T-helper 2 cell treated with Interferon-gamma antibody and Interleukin-4, amounts not matched to agents 5 μg/mL and 100 μg/mL, for 36 hours (primary cell): ENCODE data around the gene CACNA1G.

Experiments used
- DNase-seq: peaks from one replicate; pipeline ENCODE4 v3.0.0; 2021; ENCODE audit warnings: low spot score
- H3K27ac Mint-ChIP-seq: one replicate; pipeline ENCODE4 v1.8.0; 2021; ENCODE audit warnings: mild to moderate bottlenecking, mixed read lengths
- H3K27me3 Mint-ChIP-seq: one replicate; pipeline ENCODE4 v1.8.0; 2021; ENCODE audit warnings: low read depth, mixed read lengths
- H3K36me3 Mint-ChIP-seq: one replicate; pipeline ENCODE4 v1.8.0; 2021; ENCODE audit warnings: low read depth, mixed read lengths
- H3K4me1 Mint-ChIP-seq: one replicate; pipeline ENCODE4 v1.8.0; 2021; ENCODE audit warnings: low read depth, mixed read lengths
- H3K4me3 Mint-ChIP-seq: one replicate; pipeline ENCODE4 v1.8.0; 2022; ENCODE audit warnings: mild to moderate bottlenecking, moderate library complexity, mixed read lengths
- H3K9me3 Mint-ChIP-seq: one replicate; pipeline ENCODE4 v1.8.0; 2021; ENCODE audit warnings: mixed read lengths

The CACNA1G gene

DNA sequence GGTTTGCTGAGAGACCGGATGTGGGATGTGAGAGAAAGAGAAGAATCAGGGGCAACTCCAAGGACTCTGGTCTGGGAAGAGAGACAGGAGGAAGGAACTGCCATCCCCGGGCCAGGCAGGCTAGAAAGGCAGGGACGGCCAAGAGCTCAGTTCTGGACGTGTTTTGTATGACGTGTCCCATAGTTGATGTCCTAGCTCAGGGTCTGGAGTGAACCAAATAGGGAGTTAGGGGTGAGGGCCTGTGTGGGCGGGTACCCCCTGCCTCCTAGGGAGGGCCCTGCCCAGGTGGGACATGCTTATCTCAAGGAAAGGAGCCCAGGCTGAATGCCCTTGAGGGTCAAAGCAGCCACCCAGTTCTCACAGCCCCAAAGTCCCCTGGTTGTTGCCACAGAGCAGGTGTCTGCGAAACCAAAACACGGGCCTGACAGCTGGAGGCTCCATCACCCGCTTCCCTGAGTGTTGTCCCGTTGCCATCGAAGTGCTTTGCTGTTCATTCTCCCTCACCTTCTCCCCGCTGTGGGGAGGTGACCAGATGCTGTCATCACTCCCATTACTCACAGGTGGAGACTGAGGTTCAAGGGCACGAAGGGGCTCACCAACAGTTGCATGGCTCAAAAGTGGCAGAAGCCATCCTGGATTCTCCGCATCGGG is 81.7 kb downstream of the CACNA1G start:
- no peaks in the 10 kb centered on the region for H3K4me1 Mint-ChIP-seq
- peaks cover 29% of the 10 kb centered on the region for H3K27me3 Mint-ChIP-seq
- no peaks in the 10 kb centered on the region for H3K9me3 Mint-ChIP-seq
- no peak overlapping the region for H3K27ac Mint-ChIP-seq
- no peaks in the 10 kb centered on the region for H3K36me3 Mint-ChIP-seq
- no peak overlapping the region for H3K4me3 Mint-ChIP-seq
- DNase-seq: no peak

DNA sequence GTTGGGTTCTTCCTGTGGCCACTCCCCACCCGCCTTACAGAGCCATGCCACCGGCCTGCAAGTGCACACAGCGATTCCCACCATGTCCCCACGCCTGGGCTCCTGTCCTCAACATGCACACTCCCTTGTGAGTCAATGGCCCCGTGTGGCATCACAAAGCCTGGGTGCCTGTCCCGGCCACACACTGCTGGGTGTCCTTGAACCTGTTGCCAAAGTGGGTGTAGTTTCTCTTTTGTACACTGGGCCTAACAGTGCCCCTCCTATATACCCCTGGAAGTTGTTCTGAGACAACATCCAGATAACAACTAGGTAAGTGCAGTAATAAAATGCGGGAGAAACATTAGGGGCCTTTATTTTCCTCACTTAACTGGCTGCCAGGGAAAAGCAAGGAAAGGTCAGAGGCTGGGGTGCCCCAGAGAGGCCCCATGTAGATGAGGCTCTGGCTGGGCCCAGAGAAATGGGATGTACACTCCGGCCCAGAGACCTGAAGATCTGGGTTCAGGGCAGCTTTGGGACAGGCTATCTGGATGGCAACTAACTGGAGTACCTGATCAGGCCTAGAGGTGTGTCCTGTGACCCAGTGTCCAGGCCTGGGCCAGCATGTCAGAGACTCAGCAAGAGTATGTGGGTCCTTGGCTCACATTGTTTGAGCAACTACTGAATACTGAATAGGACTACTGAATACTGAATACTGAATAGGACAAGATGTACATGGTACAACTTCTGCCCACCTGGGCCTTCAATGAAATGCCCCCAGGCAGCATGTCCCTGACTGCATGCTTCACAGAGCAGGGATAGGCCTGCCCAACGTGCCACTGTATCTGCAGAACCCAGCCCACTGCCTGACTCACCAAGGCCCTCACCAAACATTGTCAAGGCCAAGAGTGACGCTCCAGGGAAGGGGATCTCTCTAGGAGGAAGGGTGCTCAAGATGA is 82.5 kb downstream of the CACNA1G start:
- no peaks in the 10 kb centered on the region for H3K36me3 Mint-ChIP-seq
- no peaks in the 10 kb centered on the region for H3K9me3 Mint-ChIP-seq
- no peaks in the 10 kb centered on the region for H3K4me1 Mint-ChIP-seq
- no peak overlapping the region for H3K4me3 Mint-ChIP-seq
- H3K27me3 Mint-ChIP-seq: peaks cover 24% of the 10 kb centered on the region
- no peak for DNase-seq
- H3K27ac Mint-ChIP-seq: no peak overlapping the region

DNA sequence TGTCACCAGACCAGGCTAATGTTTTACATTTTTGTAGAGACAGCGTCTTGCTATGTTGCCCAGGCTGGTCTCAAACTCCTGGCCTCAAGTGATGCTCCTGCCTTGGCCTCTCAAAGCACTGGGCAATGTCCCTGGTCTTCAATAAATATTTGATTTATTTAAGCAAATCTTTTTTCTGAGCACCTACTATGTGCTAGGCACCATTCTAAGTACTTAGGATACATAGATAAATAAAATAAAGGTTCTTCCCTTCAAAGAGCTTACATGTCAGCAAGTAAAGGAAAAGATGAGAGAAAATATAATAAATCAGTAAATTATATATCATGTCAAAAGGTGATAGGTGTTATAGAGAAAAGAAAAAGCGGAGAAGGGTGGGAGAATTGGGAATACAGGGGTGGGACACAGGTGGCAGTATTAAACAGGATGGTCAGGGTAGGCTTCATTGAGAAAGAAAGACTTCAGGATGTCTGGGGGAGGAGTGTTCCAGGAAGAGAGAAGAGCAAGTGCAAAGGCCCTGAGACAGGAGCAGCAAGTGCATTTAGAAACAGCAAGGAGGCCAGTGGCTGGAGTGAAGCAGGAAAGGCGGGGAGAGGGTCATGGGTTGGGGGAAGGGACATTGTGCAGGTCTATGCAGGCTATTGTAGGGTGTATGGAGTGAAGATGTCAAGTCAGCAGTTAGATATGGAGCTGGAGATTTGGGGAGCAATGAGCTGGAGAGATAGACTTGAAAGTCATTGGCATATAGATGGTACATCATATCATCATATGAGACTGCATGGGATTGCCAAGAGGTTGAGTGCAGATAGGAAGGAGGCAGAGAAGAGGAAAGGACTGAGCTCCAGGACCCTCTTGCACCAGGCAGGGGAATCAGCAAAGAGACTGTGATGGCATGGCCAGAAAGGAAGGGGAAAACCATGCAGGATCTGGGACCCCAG is 85.5 kb downstream of the CACNA1G start:
- DNase-seq: no peak

DNA sequence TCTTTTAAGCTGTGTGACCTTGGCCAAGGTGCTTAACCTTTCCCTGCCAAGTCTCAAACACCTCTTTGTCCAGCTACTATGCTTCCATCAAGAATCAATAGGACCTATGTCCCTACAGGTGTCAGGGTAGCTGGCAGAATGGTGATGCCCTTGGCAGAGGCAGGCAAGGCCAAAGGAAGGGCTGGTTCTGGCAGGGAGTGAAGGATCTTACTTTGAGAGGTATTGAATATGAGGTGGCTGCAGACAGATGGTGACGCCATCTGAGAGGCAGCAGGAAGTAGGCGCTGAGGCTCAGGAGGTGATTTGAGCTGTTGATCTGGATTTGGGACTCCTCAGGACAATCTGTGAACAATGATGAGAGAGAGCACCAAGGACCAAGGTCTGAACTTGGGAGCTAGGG is 86.7 kb downstream of the CACNA1G start:
- Mint-ChIP-seq H3K27ac (no peak overlapping the region), H3K36me3 (no peaks in the 10 kb centered on the region), H3K4me3 (no peak overlapping the region), H3K9me3 (peaks cover 6% of the 10 kb centered on the region), H3K27me3 (peaks cover 33% of the 10 kb centered on the region), H3K4me1 (peaks cover 1% of the 10 kb centered on the region)
- DNase-seq: no peak

More for the DNA sequence above, 85.5 kb downstream of the CACNA1G start:
- no peak overlapping the region for H3K4me3 Mint-ChIP-seq
- H3K4me1 Mint-ChIP-seq: peaks cover 1% of the 10 kb centered on the region
- peaks cover 28% of the 10 kb centered on the region for H3K27me3 Mint-ChIP-seq
- no peak overlapping the region for H3K27ac Mint-ChIP-seq
- H3K36me3 Mint-ChIP-seq: no peaks in the 10 kb centered on the region
- H3K9me3 Mint-ChIP-seq: no peaks in the 10 kb centered on the region

DNA sequence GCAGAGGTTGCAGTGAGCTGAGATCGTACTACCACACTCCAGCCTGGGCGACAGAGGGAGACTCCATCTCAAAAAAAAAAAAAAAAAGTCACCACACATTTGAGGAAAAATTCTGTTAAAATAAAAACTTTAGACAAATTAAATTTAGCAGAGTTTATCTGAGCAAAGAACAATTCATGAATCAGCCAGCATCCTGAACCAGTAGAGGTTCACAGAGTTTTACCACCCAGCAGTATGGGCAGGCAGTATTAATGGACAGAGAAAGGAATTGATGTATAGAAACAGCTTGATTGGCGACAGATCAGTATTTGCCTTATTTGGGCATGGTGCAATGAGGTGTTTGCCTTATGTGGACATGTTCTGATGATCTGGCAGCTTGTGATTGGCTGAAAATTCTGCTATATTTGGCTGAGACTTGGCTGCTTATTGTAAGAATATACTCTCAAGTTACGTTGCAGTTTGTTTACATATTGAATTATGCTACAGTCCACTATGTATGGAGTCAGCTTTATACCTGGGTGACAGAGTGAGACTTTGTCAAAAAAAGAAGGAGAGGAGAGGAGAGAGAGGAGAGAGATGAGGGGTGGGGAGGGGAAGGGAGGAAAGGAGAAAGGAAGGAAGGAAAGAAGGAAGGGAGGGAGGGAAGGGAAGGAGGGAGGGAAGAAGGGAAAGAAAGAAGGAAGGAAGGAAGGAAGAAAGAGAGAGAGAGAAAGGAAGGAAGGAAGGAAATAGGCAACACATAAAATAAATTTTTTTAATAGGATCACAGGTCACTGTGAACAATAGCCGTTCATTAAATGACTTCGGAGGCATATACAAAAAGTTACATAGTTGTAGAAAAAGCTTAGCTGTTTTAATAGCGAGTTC is 88.8 kb downstream of the CACNA1G start:
- no peak overlapping the region for H3K27ac Mint-ChIP-seq
- peaks cover 36% of the 10 kb centered on the region for H3K27me3 Mint-ChIP-seq
- H3K9me3 Mint-ChIP-seq: peaks cover 12% of the 10 kb centered on the region
- H3K36me3 Mint-ChIP-seq: no peaks in the 10 kb centered on the region
- H3K4me1 Mint-ChIP-seq: peaks cover 1% of the 10 kb centered on the region
- no peak overlapping the region for H3K4me3 Mint-ChIP-seq
- DNase-seq: no peak

DNA sequence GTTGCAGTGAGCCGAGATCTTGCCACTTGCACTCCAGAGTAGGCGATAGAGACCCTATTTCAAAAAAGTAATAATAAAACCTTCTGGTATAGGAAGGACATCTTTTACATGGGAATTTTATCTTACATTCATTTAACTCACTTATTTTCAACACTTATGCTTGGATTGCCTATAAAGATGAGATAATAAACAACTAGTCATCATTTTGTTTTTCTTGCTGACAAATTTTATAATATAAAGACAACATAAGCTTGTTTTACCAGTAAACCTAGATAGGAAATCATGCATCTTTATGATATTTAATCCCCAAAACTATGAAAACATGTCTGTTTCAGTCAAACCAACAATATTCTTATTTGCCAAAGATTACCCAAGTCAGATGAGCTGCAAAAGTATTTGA is 91.1 kb downstream of the CACNA1G start:
- peaks cover 27% of the 10 kb centered on the region for H3K27me3 Mint-ChIP-seq
- H3K27ac Mint-ChIP-seq: no peak overlapping the region
- no peak for DNase-seq
- H3K9me3 Mint-ChIP-seq: peaks cover 12% of the 10 kb centered on the region
- H3K4me3 Mint-ChIP-seq: no peak overlapping the region
- H3K4me1 Mint-ChIP-seq: peaks cover 1% of the 10 kb centered on the region
- H3K36me3 Mint-ChIP-seq: no peaks in the 10 kb centered on the region

DNA sequence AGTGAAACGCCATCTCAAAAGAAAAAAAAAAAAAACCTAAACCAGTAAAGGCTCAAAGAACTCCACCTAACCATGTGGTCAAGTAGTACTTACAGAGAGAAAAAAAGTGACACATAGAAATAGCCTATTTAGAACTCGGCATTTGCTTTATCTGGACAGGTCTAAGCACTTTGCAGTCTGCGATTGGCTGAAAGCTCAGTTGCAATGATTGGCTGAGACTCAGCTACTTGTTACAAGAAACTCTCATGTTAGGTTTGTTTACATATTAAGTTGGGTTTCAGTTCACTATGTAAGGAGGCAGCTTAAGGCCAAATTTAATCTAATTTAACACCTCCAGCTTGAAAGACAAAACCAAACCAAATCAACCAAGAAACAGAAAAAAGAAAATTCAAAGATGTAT is 93.2 kb downstream of the CACNA1G start:
- no peak overlapping the region for H3K27ac Mint-ChIP-seq
- no peak for DNase-seq
- H3K4me3 Mint-ChIP-seq: no peak overlapping the region
- peaks cover 15% of the 10 kb centered on the region for H3K27me3 Mint-ChIP-seq
- peaks cover 1% of the 10 kb centered on the region for H3K4me1 Mint-ChIP-seq
- no peaks in the 10 kb centered on the region for H3K36me3 Mint-ChIP-seq
- peaks cover 12% of the 10 kb centered on the region for H3K9me3 Mint-ChIP-seq

DNA sequence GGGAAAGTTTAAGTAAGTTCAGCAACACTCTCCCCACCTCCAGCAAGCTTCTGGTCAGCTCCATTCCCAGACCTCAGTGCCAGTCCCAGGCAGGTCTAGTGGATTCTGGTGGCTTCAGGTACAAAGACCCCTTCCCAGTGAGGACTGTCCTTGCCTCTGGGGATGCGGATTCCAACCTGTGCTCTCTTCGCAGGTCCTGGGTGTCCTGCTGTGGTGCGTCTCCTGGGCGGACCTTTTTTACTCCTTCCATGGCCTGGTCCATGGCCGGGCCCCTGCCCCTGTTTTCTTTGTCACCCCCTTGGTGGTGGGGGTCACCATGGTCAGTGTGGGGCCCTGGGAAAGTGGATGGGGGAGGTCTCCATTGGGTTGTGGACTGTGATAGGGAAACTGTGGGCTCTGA is 96.0 kb downstream of the CACNA1G start:
- no peak overlapping the region for H3K27ac Mint-ChIP-seq
- no peaks in the 10 kb centered on the region for H3K36me3 Mint-ChIP-seq
- peaks cover 12% of the 10 kb centered on the region for H3K9me3 Mint-ChIP-seq
- peaks cover 8% of the 10 kb centered on the region for H3K27me3 Mint-ChIP-seq
- H3K4me3 Mint-ChIP-seq: no peak overlapping the region
- H3K4me1 Mint-ChIP-seq: peaks cover 7% of the 10 kb centered on the region
- DNase-seq: no peak

DNA sequence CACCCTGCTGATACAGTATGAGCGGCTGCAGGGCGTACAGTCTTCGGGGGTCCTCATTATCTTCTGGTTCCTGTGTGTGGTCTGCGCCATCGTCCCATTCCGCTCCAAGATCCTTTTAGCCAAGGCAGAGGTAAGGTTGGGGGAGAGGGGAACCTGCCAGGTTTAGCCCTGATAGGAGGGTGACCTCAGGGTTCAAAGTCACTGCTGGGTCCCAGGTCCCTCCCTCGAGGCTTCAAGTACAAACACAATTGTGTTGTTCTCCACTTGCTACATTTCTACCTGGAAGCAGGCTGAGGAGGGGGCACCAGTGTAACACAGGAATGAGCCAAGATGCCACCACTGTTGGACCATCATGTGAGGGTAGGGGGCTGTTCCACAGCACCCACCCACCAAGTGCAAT is 96.5 kb downstream of the CACNA1G start:
- H3K27ac Mint-ChIP-seq: no peak overlapping the region
- H3K9me3 Mint-ChIP-seq: peaks cover 7% of the 10 kb centered on the region
- no peak for DNase-seq
- peaks cover 4% of the 10 kb centered on the region for H3K27me3 Mint-ChIP-seq
- H3K36me3 Mint-ChIP-seq: no peaks in the 10 kb centered on the region
- H3K4me3 Mint-ChIP-seq: no peak overlapping the region
- H3K4me1 Mint-ChIP-seq: peaks cover 13% of the 10 kb centered on the region

DNA sequence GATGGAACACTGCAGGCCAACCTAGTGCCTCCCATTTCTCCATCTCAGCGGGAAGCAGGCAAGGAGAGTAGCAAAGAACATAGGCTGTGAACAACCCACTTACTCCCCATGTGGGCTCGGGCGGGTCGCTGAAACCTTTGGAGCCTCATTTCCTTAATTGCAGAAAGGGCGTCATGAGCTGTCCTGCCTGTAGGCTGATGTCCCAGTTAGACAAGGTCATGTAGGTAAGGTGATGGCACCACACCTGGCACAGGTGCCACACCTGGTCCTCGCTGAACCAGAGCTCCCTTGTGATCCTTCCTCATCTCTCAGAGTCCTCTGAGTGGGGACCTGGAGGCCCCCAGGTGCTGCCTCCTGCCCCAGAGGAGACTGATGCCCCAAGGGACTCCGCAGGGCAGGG is 97.1 kb downstream of the CACNA1G start:
- Mint-ChIP-seq H3K9me3 (peaks cover 6% of the 10 kb centered on the region), H3K27me3 (peaks cover 2% of the 10 kb centered on the region), H3K36me3 (no peaks in the 10 kb centered on the region), H3K4me3 (no peak overlapping the region), H3K27ac (no peak overlapping the region), H3K4me1 (peaks cover 15% of the 10 kb centered on the region)
- DNase-seq: no peak

DNA sequence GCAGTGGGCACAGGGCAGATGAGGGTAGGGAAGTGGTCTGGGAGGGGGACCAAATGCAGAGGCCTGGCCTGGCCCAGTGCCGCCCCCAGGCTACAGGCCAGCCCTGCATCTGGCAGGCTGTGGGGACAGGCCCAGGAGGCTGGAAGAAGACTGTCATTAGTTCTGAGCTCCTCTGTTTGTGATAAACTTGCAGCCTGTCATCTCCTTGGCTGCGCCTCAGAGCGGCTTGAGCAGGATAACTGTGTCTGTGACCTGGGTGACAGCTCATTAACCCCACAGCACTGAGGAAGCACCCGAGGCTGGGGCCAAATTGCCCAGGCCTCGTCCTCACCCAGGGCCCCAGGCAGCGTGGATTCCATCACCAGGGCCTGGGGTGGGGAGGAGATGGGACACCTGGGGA is 98.1 kb downstream of the CACNA1G start:
- Mint-ChIP-seq H3K27me3 (no peaks in the 10 kb centered on the region), H3K36me3 (no peaks in the 10 kb centered on the region), H3K27ac (no peak overlapping the region), H3K4me3 (no peak overlapping the region), H3K4me1 (peaks cover 15% of the 10 kb centered on the region), H3K9me3 (peaks cover 6% of the 10 kb centered on the region)
- DNase-seq: no peak

DNA sequence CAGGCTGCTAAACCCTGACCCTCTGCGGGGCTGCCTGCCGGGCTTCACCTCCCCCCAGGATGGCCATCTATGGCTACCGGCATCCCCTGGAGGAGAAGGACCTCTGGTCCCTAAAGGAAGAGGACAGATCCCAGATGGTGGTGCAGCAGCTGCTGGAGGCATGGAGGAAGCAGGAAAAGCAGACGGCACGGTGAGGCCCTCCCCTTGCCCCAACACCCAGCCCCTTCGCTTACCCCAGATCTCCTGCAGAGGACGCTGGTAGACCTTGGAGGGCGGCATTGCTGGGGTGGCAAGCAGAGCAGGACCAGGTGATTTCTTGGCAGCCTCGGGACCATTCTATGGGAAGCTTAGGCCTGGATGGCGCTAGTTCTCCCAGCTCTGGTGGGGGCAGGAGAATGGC is 98.7 kb downstream of the CACNA1G start:
- peaks cover 15% of the 10 kb centered on the region for H3K4me1 Mint-ChIP-seq
- no peaks in the 10 kb centered on the region for H3K27me3 Mint-ChIP-seq

More for the DNA sequence above, 98.7 kb downstream of the CACNA1G start:
- Mint-ChIP-seq H3K9me3 (peaks cover under 1% of the 10 kb centered on the region), H3K36me3 (no peaks in the 10 kb centered on the region), H3K4me3 (no peak overlapping the region), H3K27ac (no peak overlapping the region)
- DNase-seq: no peak
